Astrocyte (in vitro differentiated cells and primary cell): ENCODE measurements around the gene TSPAN14. TPM values are rescaled to one million over a fixed set of nuclear protein-coding genes. Genes with fewer than 3 reads are reported as not detected.
A peak's percentile ranks its signal among the peaks of the same experiment; 100 is the strongest.

Experiments
- DNase-seq: peaks from one replicate; pipeline ENCODE4 v3.0.0-alpha.2; 2010; ENCODE audit warnings: low read depth
- FAIRE-seq: peaks from 2 replicates; lab custom pipeline; 2011; peaks lifted over from hg19 to GRCh38; lab: Jason Lieb, UNC
- H2AFZ ChIP-seq: 2 replicates; pipeline ENCODE4 v1.6.0; 2012; ENCODE audit warnings: low read depth, low read length, inconsistent platforms
- H3K27ac ChIP-seq: 2 replicates; pipeline ENCODE4 v1.5.1; 2011; ENCODE audit warnings: low read depth, low read length, inconsistent platforms
- H3K27me3 ChIP-seq: 2 replicates; pipeline ENCODE4 v1.6.0; 2011; ENCODE audit warnings: low read length, inconsistent platforms; ENCODE audit not compliant: insufficient read depth
- H3K36me3 ChIP-seq: 2 replicates; pipeline ENCODE4 v1.5.1; 2011; ENCODE audit warnings: low read length, inconsistent platforms; ENCODE audit not compliant: insufficient read depth
- H3K4me1 ChIP-seq: 2 replicates; pipeline ENCODE4 v1.5.1; 2011; ENCODE audit warnings: low read length, inconsistent platforms; ENCODE audit not compliant: insufficient read depth
- H3K4me2 ChIP-seq: 2 replicates; pipeline ENCODE4 v1.6.0; 2012; ENCODE audit warnings: low read length, inconsistent platforms
- H3K4me3 ChIP-seq: 2 replicates; pipeline ENCODE4 v1.5.1; 2011; ENCODE audit warnings: low read depth, mild to moderate bottlenecking, low read length, inconsistent platforms; ENCODE audit not compliant: insufficient read depth
- H3K79me2 ChIP-seq: 2 replicates; pipeline ENCODE4 v1.6.0; 2012; ENCODE audit warnings: mild to moderate bottlenecking, low read length, inconsistent platforms; ENCODE audit not compliant: insufficient read depth
- H3K9ac ChIP-seq: 2 replicates; pipeline ENCODE4 v1.6.0; 2012; ENCODE audit warnings: mild to moderate bottlenecking, low read length, inconsistent platforms
- H3K9me3 ChIP-seq: 2 replicates; pipeline ENCODE4 v1.5.1; 2012; ENCODE audit warnings: low read depth, mild to moderate bottlenecking, low read length, inconsistent platforms; ENCODE audit not compliant: insufficient read depth
- H4K20me1 ChIP-seq: 2 replicates; pipeline ENCODE4 v1.6.0; 2012; ENCODE audit warnings: low read length, inconsistent platforms; ENCODE audit not compliant: insufficient read depth
- H3K27ac Mint-ChIP-seq: one replicate; pipeline ENCODE4 v1.8.0; 2021; ENCODE audit warnings: mild to moderate bottlenecking, mixed read lengths; ENCODE audit not compliant: unreplicated experiment
- H3K27me3 Mint-ChIP-seq: one replicate; pipeline ENCODE4 v1.8.0; 2021; ENCODE audit warnings: low read depth, mixed read lengths; ENCODE audit not compliant: unreplicated experiment
- H3K36me3 Mint-ChIP-seq: one replicate; pipeline ENCODE4 v1.8.0; 2021; ENCODE audit warnings: low read depth, mixed read lengths; ENCODE audit not compliant: unreplicated experiment
- H3K4me1 Mint-ChIP-seq: one replicate; pipeline ENCODE4 v1.8.0; 2021; ENCODE audit warnings: low read depth, mixed read lengths; ENCODE audit not compliant: unreplicated experiment
- H3K4me3 Mint-ChIP-seq: one replicate; pipeline ENCODE4 v1.8.0; 2021; ENCODE audit warnings: mild to moderate bottlenecking, moderate library complexity, mixed read lengths; ENCODE audit not compliant: unreplicated experiment
- H3K9me3 Mint-ChIP-seq: one replicate; pipeline ENCODE4 v1.8.0; 2021; ENCODE audit warnings: mild to moderate bottlenecking, mixed read lengths; ENCODE audit not compliant: unreplicated experiment
- EZH2 ChIP-seq: IDR thresholded peaks from 2 replicates; pipeline ENCODE4 v1.6.1; 2012; ENCODE audit warnings: mild to moderate bottlenecking, low read length, inconsistent platforms; ENCODE audit not compliant: insufficient read depth
- total RNA-seq: library from RNA; stranded (reverse); gene quantifications from 2 replicates; pipeline ENCODE4 v1.2.1, GENCODE V29; 2021
- TF ChIP-seq, protein P1 (sequence below): IDR thresholded peaks from 2 replicates; pipeline ENCODE4 v1.5.1; 2011; ENCODE audit warnings: low read depth, mild to moderate bottlenecking, inconsistent platforms, low read length, moderate library complexity; ENCODE audit not compliant: insufficient read depth

The TSPAN14 gene
- total RNA-seq, 1 donor from 2014 or later, result 140 TPM

DNA sequence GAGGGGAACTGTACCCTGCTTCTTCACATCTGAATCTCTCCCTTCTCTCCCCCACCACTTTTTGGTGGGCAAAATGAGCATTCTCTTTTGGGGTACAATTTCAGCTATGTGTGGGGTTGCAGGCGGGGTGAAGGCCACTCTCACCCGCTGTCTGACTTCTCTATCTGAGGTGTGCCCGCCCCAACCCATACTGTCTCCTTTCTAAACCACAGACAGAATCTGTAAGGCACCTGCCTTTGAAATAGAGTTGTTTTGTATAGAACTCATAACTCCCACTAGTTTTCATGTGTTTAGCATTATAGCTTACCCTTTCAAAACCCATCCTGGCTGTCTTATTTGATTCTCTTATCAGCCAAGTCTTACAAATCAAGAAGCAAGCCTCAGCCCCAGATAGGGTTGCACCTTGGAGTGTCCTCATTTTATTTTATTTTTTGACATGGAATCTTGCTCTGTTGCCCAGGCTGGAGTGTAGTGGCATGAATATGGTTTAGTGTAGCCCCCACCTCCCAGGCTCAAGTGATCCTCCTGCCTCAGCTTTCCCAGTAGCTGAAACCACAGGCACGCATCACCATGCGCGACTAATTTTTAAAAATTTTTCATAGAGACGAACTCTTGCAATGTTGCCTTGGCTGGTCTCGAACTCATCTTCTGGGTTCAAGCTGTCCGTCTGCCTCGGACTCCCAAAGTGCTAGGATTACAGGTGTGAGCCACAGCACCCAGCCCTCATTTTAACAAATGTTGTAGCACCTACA lies 11.9 kb downstream of the TSPAN14 start:
- H3K4me2 ChIP-seq, result peak overlapping the region; percentile 70
- no peak overlapping the region for H3K4me3 ChIP-seq
- H3K4me1 ChIP-seq, result peaks cover 56% of the 10 kb centered on the region
- TF ChIP-seq EZH2, result no peak
- TF ChIP-seq, protein P1, sequence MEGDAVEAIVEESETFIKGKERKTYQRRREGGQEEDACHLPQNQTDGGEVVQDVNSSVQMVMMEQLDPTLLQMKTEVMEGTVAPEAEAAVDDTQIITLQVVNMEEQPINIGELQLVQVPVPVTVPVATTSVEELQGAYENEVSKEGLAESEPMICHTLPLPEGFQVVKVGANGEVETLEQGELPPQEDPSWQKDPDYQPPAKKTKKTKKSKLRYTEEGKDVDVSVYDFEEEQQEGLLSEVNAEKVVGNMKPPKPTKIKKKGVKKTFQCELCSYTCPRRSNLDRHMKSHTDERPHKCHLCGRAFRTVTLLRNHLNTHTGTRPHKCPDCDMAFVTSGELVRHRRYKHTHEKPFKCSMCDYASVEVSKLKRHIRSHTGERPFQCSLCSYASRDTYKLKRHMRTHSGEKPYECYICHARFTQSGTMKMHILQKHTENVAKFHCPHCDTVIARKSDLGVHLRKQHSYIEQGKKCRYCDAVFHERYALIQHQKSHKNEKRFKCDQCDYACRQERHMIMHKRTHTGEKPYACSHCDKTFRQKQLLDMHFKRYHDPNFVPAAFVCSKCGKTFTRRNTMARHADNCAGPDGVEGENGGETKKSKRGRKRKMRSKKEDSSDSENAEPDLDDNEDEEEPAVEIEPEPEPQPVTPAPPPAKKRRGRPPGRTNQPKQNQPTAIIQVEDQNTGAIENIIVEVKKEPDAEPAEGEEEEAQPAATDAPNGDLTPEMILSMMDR, result no peak
- peak overlapping the region; percentile 85 for H3K27ac Mint-ChIP-seq
- H3K4me1 Mint-ChIP-seq, result peaks cover 83% of the 10 kb centered on the region
- H3K79me2 ChIP-seq, result peaks cover 100% of the 10 kb centered on the region
- peak overlapping the region; percentile 57 for H3K4me3 Mint-ChIP-seq
- H3K27ac ChIP-seq, result peak overlapping the region; percentile 61
- DNase-seq (no peak), FAIRE-seq (no peak)
- no peaks in the 10 kb centered on the region for H3K9me3 ChIP-seq
- H3K9me3 Mint-ChIP-seq, result no peaks in the 10 kb centered on the region
- peak overlapping the region; percentile 69 for H3K9ac ChIP-seq
- peaks cover 80% of the 10 kb centered on the region for H4K20me1 ChIP-seq
- H2AFZ ChIP-seq, result no peak overlapping the region
- peaks cover 13% of the 10 kb centered on the region for H3K36me3 Mint-ChIP-seq
- H3K36me3 ChIP-seq, result peaks cover 9% of the 10 kb centered on the region
- no peaks in the 10 kb centered on the region for H3K27me3 Mint-ChIP-seq
- H3K27me3 ChIP-seq, result no peaks in the 10 kb centered on the region

DNA sequence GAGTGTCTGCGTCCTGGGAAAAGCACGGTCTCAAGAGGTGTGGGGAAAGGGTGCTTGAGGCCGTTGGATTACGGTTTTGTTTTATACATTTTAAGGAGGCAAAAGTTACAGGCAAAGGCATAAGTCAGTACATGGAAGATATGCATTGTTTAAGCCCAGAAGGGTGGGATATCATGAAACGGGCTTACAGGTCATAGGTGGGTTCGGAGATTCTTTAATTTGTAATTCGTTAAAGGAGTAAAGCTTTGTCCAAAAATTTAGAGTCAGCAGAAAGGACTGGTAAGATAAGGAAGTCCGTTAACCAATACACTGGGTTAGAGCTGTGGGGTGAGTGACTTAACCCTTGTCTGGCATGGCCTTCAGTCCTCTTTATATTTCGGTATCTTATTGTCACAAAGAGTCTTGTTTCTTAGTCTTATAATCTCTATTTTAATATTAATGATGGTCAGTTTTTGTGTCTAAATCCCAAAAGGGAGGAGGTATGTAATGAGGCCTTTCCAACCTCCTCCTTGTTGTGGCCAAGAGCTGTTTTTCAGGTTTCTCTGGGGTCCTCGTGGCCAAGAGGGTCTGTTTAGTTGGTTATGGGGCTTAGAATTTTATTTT lies 12.7 kb downstream of the TSPAN14 start:
- Histone ChIP-seq H3K27me3 (no peaks in the 10 kb centered on the region), H3K9me3 (no peaks in the 10 kb centered on the region), H3K4me1 (peaks cover 56% of the 10 kb centered on the region), H3K36me3 (peaks cover 9% of the 10 kb centered on the region), H3K4me3 (no peak overlapping the region), H4K20me1 (peaks cover 80% of the 10 kb centered on the region), H2AFZ (no peak overlapping the region), H3K79me2 (peaks cover 100% of the 10 kb centered on the region), H3K27ac (no peak overlapping the region), H3K4me2 (no peak overlapping the region), H3K9ac (no peak overlapping the region)
- Mint-ChIP-seq H3K27me3 (no peaks in the 10 kb centered on the region), H3K9me3 (no peaks in the 10 kb centered on the region), H3K4me3 (peak overlapping the region; percentile 41), H3K27ac (peak overlapping the region; percentile 50), H3K4me1 (peaks cover 81% of the 10 kb centered on the region), H3K36me3 (peaks cover 14% of the 10 kb centered on the region)
- no peak for TF ChIP-seq EZH2
- TF ChIP-seq, protein P1, result no peak
- FAIRE-seq, result no peak
- DNase-seq, result no peak

DNA sequence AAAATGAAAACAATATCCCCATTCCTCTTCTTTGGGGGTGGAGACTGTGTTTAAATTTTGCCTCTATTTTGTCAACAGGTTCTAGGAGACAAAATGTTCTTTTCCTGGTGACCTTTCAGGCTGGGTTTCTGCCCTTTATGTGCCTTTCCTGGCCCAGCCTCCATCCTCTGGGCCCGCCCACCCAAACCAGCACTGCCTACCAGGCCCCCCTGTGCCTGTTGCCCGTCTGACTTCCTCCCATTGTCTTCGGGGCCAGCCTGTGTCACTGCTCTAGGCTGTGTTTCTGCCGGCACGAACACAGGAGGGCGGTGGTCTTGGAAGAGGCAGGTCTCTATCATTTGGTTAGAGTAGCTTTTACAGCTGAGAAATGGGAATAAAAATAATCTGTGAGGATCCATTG lies 13.9 kb downstream of the TSPAN14 start:
- peaks cover 96% of the 10 kb centered on the region for H3K79me2 ChIP-seq
- H3K9ac ChIP-seq, result no peak overlapping the region
- no peak overlapping the region for H3K4me3 ChIP-seq
- Mint-ChIP-seq H3K4me3 (no peak overlapping the region), H3K27ac (no peak overlapping the region), H3K4me1 (peaks cover 80% of the 10 kb centered on the region), H3K27me3 (no peaks in the 10 kb centered on the region), H3K9me3 (no peaks in the 10 kb centered on the region), H3K36me3 (peaks cover 14% of the 10 kb centered on the region)
- no peak for DNase-seq
- H3K27me3 ChIP-seq, result no peaks in the 10 kb centered on the region
- no peaks in the 10 kb centered on the region for H3K9me3 ChIP-seq
- H4K20me1 ChIP-seq, result peaks cover 78% of the 10 kb centered on the region
- no peak overlapping the region for H3K4me2 ChIP-seq
- peaks cover 59% of the 10 kb centered on the region for H3K4me1 ChIP-seq
- no peak for FAIRE-seq
- no peak overlapping the region for H2AFZ ChIP-seq
- no peak for TF ChIP-seq EZH2
- TF ChIP-seq, protein P1, result no peak
- H3K36me3 ChIP-seq, result peaks cover 9% of the 10 kb centered on the region
- H3K27ac ChIP-seq, result no peak overlapping the region
